K562 (cell line): ENCODE data around the gene MAEL. TPM values are rescaled to one million over a fixed set of nuclear protein-coding genes. Genes with fewer than 3 reads are reported as not detected.

ENCODE experiments used
- ATAC-seq: fragments of 200-7000 bp; cut with Tn5 transposase; 3 replicates; pipeline ENCODE4 v1.9.1; 2020; ENCODE audit warnings: moderate library complexity
- BruUV-seq: library from RNA; stranded (reverse); fragments of 400-500 nt; replicated peaks from 2 replicates; lab custom pipeline; 2021; lab: Mats Ljungman, UMichigan
- CTCF ChIA-PET: fragments of 300-600 bp; formaldehyde crosslinking; extraction: SDS; loops from one replicate; lab custom pipeline; 2021; ENCODE audit warnings: low intra/inter-chr PET ratio; lab: Yijun Ruan, JAX
- POLR2A ChIA-PET: fragments of 300-600, 350-650 bp; sonication (Branson Sonifier 250); formaldehyde crosslinking; extraction: SDS; loops from one replicate; lab custom pipeline; 2021; ENCODE audit warnings: antibody characterized with exemption, inconsistent platforms; lab: Yijun Ruan, JAX
- DNase-seq, 4 experiments: peaks; one replicate each; pipeline versions ENCODE4 v3.0.0 to v3.0.0-alpha.2; 2011 to 2018; ENCODE audit warnings: low spot score in 3 of 4, mixed read lengths in 3 of 4; ENCODE audit errors: extremely low read depth in 1 of 4
- FAIRE-seq: peaks from 2 replicates; lab custom pipeline; 2011; peaks lifted over from hg19 to GRCh38; lab: Jason Lieb, UNC
- H2AFZ ChIP-seq: 2 replicates; pipeline ENCODE4 v1.6.0; 2011; ENCODE audit warnings: low read depth, low read length, control low read depth, inconsistent platforms
- H3K27ac ChIP-seq: fragments of 200-600 bp; 3 replicates; pipeline ENCODE4 v1.8.0; 2011; ENCODE audit warnings: low read depth, mild to moderate bottlenecking, control low read depth, inconsistent platforms, low read length, moderate library complexity, mixed read lengths; ENCODE audit errors: extremely low read depth
- H3K27me3 ChIP-seq, 2 experiments: fragments of 300-600 bp in 1 of 2; 2 replicates in 1 of 2; 3 replicates in 1 of 2; pipeline versions ENCODE4 v1.6.0 to v1.8.0; 2011; ENCODE audit warnings: inconsistent platforms in 2 of 2, low read length in 2 of 2, mild to moderate bottlenecking in 1 of 2, mixed read lengths in 1 of 2, moderate library complexity in 1 of 2; ENCODE audit not compliant: control insufficient read depth in 2 of 2, insufficient read depth in 2 of 2
- H3K36me3 ChIP-seq: fragments of 300-600 bp; 3 replicates; pipeline ENCODE4 v1.8.0; 2011; ENCODE audit warnings: mild to moderate bottlenecking, low read length, inconsistent platforms; ENCODE audit not compliant: control insufficient read depth, insufficient read depth
- H3K4me1 ChIP-seq, 2 experiments: fragments of 200-600 bp in 1 of 2; replicated peaks in 1 of 2; 2 replicates in 1 of 2; 3 replicates in 1 of 2; pipeline versions ENCODE4 v1.5.1 to v1.8.0; 2011; ENCODE audit warnings: inconsistent platforms in 2 of 2, low read length in 2 of 2, mild to moderate bottlenecking in 1 of 2, mixed read lengths in 1 of 2, moderate library complexity in 1 of 2; ENCODE audit not compliant: control insufficient read depth in 2 of 2, insufficient read depth in 2 of 2
- H3K4me2 ChIP-seq: 2 replicates; pipeline ENCODE4 v1.6.1; 2011; ENCODE audit warnings: low read length, control low read depth, inconsistent platforms, mixed read lengths; ENCODE audit not compliant: insufficient read depth
- H3K4me3 ChIP-seq: fragments of 200-600 bp; sonication (generic), shearing (Covaris generic); 2 replicates; pipeline ENCODE4 v1.5.1; 2016; ENCODE audit warnings: control low read depth, inconsistent platforms
- H3K79me2 ChIP-seq: fragments of 200-600 bp; 3 replicates; pipeline ENCODE4 v1.8.0; 2011; ENCODE audit warnings: low read length, inconsistent platforms; ENCODE audit not compliant: control insufficient read depth, insufficient read depth
- H3K9ac ChIP-seq, 2 experiments: 2 replicates each; pipeline versions ENCODE4 v1.6.0 to v1.6.1; 2011; ENCODE audit warnings: low read depth in 2 of 2, low read length in 2 of 2, control low read depth in 1 of 2, inconsistent platforms in 1 of 2, mild to moderate bottlenecking in 1 of 2, mixed read lengths in 1 of 2; ENCODE audit not compliant: insufficient read depth in 1 of 2
- H3K9me1 ChIP-seq: one replicate; pipeline ENCODE4 v1.6.0; 2011; ENCODE audit warnings: inconsistent platforms, mild to moderate bottlenecking, low read length, moderate library complexity; ENCODE audit not compliant: control insufficient read depth, insufficient read depth
- H3K9me3 ChIP-seq: replicated peaks from 2 replicates; pipeline ENCODE4 v1.5.1; 2011; ENCODE audit warnings: low read depth, low read length, inconsistent platforms; ENCODE audit not compliant: control insufficient read depth, insufficient read depth
- H4K20me1 ChIP-seq: replicated peaks from 2 replicates; pipeline ENCODE4 v1.6.1; 2011; ENCODE audit warnings: low read length, inconsistent platforms, mixed read lengths; ENCODE audit not compliant: control insufficient read depth, insufficient read depth
- GATAD2B ChIP-seq: fragments of 450-650 bp; IDR thresholded peaks from 2 replicates; pipeline ENCODE4 v1.6.1; 2017; ENCODE audit warnings: mild to moderate bottlenecking, borderline replicate concordance
- WGBS: fragments of 100-300 bp; shearing (Covaris generic); methylation state at CpG from one replicate; pipeline ENCODE4 v1.1.6; 2016; ENCODE audit warnings: low coverage, mixed read lengths; ENCODE audit not compliant: insufficient coverage; ENCODE audit errors: missing lambda C conversion rate; 5-methylcytosine and 5-hydroxymethylcytosine counted together
- in situ Hi-C: fragments of 300-500 bp; cut with MboI; formaldehyde crosslinking; loops from 4 replicates; pipeline ENCODE4 v1.15.0; 2018; ENCODE audit warnings: inconsistent platforms, mixed read lengths
- intact Hi-C: fragments of 100-400 bp; cut with micrococcal nuclease; formaldehyde crosslinking; loops from 2 replicates; pipeline ENCODE4 v1.14.2; 2022
- polyA plus RNA-seq, 8 experiments: library from polyadenylated mRNA; depleted of rRNA in 4 of 8; stranded (reverse) in 5 of 8; unstranded in 3 of 8; fragments of >200 nt; fragmentation: Nextera tagmentation in 2 of 8; fragmentation: Illumina TruSeq in 1 of 8; extraction: Ambion mirVana in 2 of 8; extraction: Trizol in 1 of 8; gene quantifications; 2 replicates each; pipeline versions ENCODE4 v1.2.1 to v1.2.3, GENCODE V29; 2011 to 2014; ENCODE audit warnings: inconsistent platforms in 1 of 8, missing spikeins in 1 of 8
- total RNA-seq, 7 experiments: library from RNA; depleted of rRNA in 6 of 7; stranded (reverse); fragments of >200 nt in 6 of 7; fragmentation: Illumina TruSeq in 2 of 7; extraction: Trizol in 2 of 7; gene quantifications; 2 replicates each; pipeline versions ENCODE4 v1.2.1 to v1.2.3, GENCODE V29; 2011 to 2021; ENCODE audit warnings: low replicate concordance in 1 of 7
- TF ChIP-seq, protein P1 (sequence below), 2 experiments: IDR thresholded peaks in 1 of 2; conservative IDR thresholded peaks in 1 of 2; 2 replicates each; pipeline ENCODE4 v1.6.1; 2016; ENCODE audit warnings: low read depth in 2 of 2, mild to moderate bottlenecking in 1 of 2, missing compliant biosample characterization in 1 of 2, missing genetic modification characterization in 1 of 2, moderate library complexity in 1 of 2

MAEL gene
- total and polyA plus RNA-seq, 9 of the 15 experiments (the other 6 are each of a cell fraction or from before 2014, with no cell fraction given): 0.11 to 1.9 (median 0.75) TPM

DNA sequence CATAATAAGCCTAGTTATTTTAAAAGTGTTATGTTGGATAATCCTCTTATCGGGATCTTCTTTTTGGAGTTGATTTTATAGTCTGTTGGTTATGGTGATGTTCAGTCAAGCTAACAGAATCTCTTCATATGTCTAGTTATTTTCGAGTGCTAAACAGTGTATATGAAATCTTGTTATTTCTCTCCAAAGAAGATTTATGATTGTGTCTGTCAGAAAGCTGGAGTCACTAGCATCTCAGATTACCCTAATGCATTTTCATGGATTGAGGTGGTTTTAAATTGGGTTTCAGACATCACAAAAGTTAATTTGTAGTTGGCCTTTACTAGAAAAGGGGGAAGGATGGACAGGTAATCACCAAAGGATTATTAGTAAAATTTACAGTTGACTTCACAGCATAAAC is 13.3 kb downstream of the MAEL start:
- no peak for FAIRE-seq
- H3K9me3 ChIP-seq: no peaks in the 10 kb centered on the region
- ChIA-PET CTCF (no interaction called here), POLR2A (interaction anchor here (1.5 kb wide), 1 partner anchor 9 kb away, joined by 3 read pairs; no protein-coding TSS in a partner anchor)
- no peak overlapping the region for H3K9ac ChIP-seq
- H2AFZ ChIP-seq: no peak overlapping the region
- no peaks in the 10 kb centered on the region for H3K79me2 ChIP-seq
- no peak overlapping the region for H3K4me3 ChIP-seq
- H3K4me1 ChIP-seq: no peaks in the 10 kb centered on the region
- no peaks in the 10 kb centered on the region for H4K20me1 ChIP-seq
- H3K36me3 ChIP-seq: no peaks in the 10 kb centered on the region
- no TSS peak for BruUV-seq
- DNase-seq: no peak
- no peak overlapping the region for H3K4me2 ChIP-seq
- in situ Hi-C loops: no loop called here
- H3K27me3 ChIP-seq: no peaks in the 10 kb centered on the region
- H3K27ac ChIP-seq: no peak overlapping the region
- intact Hi-C loops: no loop called here
- TF ChIP-seq, protein P1, sequence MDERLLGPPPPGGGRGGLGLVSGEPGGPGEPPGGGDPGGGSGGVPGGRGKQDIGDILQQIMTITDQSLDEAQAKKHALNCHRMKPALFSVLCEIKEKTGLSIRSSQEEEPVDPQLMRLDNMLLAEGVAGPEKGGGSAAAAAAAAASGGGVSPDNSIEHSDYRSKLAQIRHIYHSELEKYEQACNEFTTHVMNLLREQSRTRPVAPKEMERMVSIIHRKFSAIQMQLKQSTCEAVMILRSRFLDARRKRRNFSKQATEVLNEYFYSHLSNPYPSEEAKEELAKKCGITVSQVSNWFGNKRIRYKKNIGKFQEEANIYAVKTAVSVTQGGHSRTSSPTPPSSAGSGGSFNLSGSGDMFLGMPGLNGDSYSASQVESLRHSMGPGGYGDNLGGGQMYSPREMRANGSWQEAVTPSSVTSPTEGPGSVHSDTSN (CRISPR knock-in tag; IDR thresholded peaks at IDR 0.05; ENCODE audit: low read depth): no peak
- TF ChIP-seq, protein P1 (tag; conservative IDR thresholded peaks at IDR 0.05; ENCODE audit: low read depth): 0 out of 2 replicates have a peak, but pooled peaks have one; percentile 12
- no peak for TF ChIP-seq GATAD2B
- H3K9me1 ChIP-seq: no peaks in the 10 kb centered on the region
- 0% methylated on average over 2 of the region's 2 CpGs for WGBS
- no peak for ATAC-seq
